IPS-NIHi7 (cell line): Measurements from ENCODE around the gene MTFMT.
"Not testable (repeated sequence)": the region's sequence is repeated elsewhere in the genome, so short reads cannot be mapped to it uniquely, and the experiment has no call there.

ENCODE experiments used
- DNase-seq: peaks from one replicate; pipeline ENCODE4 v3.0.0; 2012; ENCODE audit warnings: mixed read lengths; ENCODE audit errors: extremely low spot score

The MTFMT gene

DNA sequence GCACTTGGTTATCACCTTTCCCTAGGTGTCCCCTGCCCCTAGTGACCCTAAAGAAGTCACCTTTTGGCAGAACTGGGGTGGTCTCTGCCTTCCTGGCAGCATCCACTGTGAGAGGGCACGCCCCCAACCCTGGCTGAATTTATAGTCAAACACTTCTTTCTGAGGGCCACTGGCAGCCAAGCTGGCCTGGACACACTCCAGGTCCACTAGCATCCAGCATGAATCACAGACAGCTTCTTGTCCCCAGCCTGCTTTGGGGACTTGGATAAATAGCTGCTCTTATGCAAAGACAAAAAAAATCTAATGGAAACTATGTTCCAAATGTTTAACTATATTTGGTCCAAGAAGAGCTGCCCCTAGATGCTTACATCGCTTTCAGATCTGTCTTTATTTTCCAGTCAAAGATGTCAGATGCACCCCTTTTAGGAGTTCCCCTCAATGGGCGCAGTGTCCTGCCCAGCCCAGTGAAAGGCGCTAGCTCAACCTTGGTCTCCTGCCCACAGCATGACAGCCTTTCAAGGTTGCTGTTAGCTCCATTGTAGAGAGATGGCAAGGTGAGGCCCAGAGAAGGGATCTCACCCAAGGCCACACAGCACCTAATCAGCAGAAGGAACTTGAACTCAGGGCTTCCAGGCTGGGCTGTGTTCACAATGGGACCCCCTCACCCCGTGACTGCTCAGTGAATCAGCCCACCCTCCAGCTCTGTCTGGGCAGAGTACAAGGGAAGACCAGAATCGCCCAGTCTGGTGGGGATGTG is 31.4 kb upstream of the MTFMT start:
- no peak for DNase-seq

- no peak for DNase-seq
These were observed 30.6 kb upstream of the MTFMT start for GRCh38 chr15:65059931-65060596.

GRCh38 chr15:65059369-65059750 is 29.9 kb upstream of the MTFMT start:
- no peak for DNase-seq

DNA sequence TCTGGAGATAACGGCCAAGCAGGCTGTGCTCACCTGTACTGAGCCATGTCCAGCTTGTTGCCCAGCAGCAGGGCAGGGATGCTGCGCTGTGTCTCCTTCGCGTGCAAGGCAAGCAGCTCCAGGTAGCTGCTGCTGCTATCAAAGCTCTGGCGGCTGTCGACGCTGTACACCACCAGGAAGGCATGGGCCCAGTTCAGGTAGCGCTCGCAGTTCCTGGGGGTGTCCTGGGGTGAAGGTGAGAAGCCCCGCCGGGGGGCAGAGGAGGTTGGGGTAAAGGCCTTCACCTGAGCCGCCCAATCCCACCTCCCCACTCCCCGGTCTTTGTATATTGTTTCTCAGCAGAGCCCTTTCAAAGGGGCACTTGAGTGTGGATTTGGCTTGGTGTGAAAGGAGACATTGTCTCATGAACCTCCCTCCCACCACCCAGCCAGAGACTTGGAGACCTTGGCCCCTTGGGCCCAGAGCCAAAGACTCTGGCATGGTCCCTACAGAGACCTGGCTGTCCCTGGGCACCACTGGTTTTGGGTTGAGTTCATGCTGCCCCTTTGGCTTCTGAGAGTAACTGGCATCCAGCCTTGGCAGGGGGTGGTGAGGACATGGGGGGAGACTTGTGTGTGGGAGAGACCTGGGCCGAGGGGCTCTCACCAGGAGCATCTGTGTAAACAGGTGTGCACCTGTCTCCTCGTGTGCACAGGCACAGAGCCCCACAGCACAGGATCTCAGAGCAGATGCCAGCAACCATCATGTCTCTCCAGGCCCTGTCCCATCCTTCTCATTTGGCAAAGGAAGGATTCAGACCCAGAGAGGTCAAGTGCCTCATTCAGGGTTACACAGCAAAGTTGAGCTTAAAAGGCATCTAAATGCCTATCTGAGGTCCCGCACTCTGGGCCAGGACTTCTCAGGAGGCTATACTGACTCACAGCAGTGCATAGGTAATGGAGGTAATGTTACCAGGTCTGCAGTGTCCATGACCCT is 29.2 kb upstream of the MTFMT start:
- DNase-seq = no peak

DNA sequence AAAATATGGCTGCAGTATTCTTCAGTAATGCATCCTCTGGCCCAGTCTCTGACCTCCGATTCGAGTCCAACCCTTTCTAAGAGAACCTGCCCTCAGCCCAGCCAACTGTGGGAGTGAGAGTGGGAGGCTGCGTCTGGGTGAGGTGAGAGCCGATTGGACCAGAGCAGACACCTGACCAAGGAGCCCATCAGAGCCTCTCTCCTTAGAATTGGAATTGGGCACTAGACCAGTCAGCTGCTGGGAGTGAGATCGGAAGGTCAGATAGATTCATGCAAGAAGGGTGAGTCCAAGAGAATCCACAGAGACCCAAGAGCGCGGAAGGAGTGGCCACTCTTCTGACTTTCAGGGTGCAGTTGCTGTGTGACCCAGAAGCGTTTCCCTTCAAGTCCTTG is 28.1 kb upstream of the MTFMT start:
- no peak for DNase-seq

DNA sequence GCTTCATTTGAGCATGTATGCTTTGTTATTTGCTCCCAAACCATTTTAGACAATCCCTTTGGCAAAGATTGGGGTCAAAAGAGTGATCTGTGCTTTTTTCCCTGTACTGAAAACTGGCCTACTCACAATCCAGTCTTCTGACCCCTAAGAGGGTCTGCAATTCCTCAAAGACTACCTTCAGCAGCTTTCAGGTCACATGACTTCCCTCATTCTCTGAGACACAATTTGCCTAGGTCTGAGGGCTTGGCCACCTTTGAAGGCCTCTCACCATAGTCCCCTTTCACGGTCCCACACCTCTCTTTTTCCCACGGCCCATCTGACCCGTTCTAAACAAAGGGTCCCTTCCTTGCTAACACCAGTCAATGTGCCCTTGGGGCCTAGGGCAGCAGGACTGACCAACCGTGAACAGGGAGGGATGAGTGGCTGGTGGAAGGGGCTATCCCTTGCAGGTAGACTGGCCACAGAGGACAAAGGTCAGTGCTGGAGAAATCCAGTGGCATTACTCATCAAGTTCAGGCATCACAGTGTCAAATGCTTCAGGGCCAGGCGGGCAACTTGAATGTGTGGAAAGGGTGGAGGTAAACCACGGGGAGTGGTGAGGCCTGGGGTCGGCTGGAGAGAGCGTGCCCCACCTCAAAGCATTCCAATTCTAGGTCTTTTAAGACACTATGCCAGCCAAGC is 27.6 kb upstream of the MTFMT start:
- DNase-seq = no peak

GRCh38 chr15:65056106-65056505 is 26.7 kb upstream of the MTFMT start:
- DNase-seq = no peak

GRCh38 chr15:65055201-65055870 is 25.9 kb upstream of the MTFMT start:
- no peak for DNase-seq

DNA sequence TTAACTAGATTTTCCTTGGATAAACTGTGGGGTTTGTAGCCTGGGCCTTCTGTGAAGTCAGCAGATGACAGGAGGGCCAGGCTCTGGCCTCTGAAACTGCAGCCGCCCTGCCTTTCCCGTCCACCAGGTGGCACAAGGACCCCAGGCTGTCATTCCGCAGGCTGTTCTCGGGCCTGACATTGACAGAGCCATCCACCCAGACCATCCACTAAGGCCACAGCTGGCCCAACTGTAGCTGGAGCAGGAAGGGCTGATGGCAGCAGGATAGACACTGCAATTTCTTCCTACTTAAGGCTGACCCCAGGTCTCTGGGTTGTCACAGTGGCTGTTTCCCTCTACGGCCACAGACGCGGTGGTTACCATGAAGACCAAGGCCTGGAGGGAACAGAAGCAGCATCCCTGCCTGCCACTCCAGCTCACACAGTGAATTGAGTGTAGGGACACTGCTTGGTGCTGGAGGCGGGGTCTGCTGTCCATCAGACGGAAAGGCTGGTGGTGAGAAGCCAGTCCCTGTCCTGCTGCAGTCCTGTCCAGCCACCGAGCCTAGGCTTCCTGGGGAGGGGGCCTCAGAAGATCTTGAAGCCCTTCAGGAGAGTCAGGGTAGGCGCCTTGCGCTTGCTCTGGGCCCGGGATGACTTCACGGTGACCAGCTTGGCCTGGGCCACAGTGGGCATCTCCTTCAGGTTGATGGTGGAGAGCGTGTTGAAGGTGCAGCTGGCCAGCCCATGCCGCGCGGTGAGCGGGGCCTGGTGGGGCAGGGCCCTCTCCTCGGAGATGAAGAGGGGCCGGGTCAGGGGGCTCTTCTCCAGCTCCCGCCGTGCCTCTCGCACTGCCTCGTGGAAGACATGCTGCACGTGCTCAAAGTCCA is 25.1 kb upstream of the MTFMT start:
- DNase-seq = peak; percentile 90

DNA sequence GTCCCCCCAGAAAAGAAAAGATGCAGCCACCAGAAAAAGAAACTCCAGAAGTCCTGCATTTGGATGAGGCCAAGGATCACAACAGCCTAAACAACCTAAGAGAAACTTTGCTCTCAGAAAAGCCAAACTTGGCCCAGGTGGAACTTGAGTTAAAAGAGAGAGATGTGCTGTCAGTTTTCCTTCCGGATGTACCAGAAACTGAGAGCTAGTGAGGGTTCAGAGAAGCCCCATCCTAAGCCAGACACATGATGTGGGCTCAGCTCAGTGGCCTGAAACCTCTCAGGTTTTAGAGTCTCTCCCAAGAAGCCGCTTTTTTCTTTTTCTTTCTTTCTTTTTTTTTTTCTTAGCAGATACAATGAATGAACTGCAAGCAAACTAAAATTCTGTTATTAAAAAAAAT is 23.5 kb upstream of the MTFMT start:
- DNase-seq = no peak

DNA sequence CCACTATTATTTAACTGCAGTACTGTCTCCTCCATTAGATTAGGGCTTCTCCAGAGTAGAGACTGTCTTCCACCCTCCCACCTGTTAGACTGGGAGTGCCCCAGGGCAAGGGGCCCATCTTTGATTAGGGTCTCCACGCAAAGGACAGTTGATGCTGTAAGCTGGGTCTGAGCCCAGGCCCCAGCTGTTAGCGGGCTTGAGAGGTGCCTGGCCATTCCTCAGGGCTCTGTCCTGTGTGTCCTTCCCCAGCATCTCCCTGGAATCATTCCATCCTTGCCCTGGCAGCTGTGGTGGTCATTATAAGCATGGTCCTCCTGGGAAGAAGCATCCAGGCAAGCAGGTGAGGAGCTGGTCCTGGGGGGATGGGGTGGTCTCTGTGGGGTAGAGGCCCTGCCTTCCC is 21.8 kb upstream of the MTFMT start:
- DNase-seq = no peak

DNA sequence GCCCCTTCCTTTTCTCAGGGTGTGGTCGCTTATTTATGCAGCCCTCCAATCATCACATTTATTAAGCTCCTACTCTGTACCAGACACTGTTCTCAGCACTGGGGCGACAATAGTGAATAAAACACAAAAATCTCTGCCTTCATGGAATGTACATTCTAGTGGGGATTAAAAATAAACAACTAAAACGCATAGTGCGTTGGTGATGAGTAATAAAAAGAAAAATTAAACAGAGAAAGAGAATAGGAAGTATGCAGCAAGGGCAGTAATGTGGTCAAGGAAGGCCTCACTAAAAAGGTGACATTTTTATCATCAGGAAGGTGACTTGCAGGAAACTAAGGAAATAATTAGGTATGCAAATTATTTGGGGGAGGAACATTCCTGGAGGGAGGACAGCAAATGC is 20.8 kb upstream of the MTFMT start:
- DNase-seq = no peak

GRCh38 chr15:65049418-65049840 is 20.0 kb upstream of the MTFMT start:
- DNase-seq = peak; percentile 100

GRCh38 chr15:65048241-65048640 is 18.8 kb upstream of the MTFMT start:
- DNase-seq = no peak

GRCh38 chr15:65044724-65045481 is 15.5 kb upstream of the MTFMT start, which contains the start of gene SLC51B:
Gene SLC51B (plus strand): TSS chr15:65045387. CDS start chr15:65050005, 4,618 bp downstream.
- DNase-seq = no peak

GRCh38 chr15:65044218-65044617 is 14.8 kb upstream of the MTFMT start:
- DNase-seq = not testable (repeated sequence)

DNA sequence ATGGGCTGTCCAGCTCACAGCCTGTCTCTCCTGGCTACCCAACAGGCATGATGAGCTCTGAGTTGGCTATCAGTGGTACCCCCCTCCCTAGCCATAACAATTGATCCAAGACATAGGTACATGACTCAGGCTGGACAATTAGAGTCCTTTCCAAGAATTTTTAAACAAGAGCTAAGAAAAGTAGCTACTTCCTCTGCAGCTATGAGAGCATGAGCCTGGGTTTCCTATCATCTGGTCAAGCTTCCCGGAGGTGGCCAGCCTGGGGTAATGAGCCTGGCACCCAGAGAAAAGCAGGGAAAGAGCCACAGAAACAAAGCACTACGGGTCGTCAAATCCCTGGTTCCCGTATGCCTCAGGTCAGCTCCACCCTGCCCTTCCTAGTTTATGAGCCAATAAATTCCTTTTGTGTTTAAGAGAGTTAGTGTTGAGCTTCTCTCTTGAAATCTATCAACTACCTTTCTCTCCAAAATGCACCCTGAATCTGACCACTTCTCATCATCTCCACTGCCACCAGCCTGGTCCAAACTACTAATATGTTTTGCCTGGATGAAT is 13.4 kb upstream of the MTFMT start:
- no peak for DNase-seq

GRCh38 chr15:65041787-65042186 is 12.3 kb upstream of the MTFMT start:
- no peak for DNase-seq

- DNase-seq = no peak
These were observed 11.0 kb upstream of the MTFMT start for GRCh38 chr15:65040461-65040860.
